Measurements from ENCODE around the gene CCL18.
"Not testable (repeated sequence)": the region's sequence is repeated elsewhere in the genome, so short reads cannot be mapped to it uniquely, and the experiment has no call there.

The CCL18 gene

DNA sequence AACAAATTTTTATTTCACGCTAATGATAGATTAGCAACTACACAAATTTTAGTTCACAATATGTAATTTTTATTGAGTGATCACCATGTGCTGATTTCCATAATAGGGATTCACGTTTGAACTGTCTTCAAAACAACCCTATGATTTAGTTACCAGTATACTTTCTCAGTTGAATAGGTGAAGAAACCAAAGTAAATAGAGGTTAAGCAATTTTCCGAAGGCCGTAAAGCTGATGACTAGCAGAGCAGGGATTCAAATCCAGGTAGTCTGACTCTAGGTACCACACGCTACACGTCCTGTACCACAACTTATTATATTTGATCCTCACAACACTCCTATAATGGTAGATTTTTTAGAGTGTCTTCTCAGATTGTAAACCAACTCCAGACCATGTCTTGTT is 28.6 kb downstream of the CCL18 start:
- not testable (repeated sequence) for H3K9me3 ChIP-seq (ENCODE audit: control insufficient read depth, low read length); H3K4me3 ChIP-seq (ENCODE audit: insufficient read depth in 1 of 2, low read depth in 1 of 2, low read length in 2 of 2); H3K27ac ChIP-seq (ENCODE audit: low read length, poor library complexity, severe bottlenecking); H3K4me2 ChIP-seq (ENCODE audit: low read length, poor library complexity, severe bottlenecking); H2BK15ac ChIP-seq (ENCODE audit: low read depth, poor library complexity, severe bottlenecking); H3K14ac ChIP-seq (ENCODE audit: low read length in 2 of 2); H3K18ac ChIP-seq (ENCODE audit: low read depth in 1 of 2, low read length in 2 of 2); H3K23ac ChIP-seq (ENCODE audit: low read length in 2 of 2); H3K36me3 ChIP-seq (ENCODE audit: control insufficient read depth in 1 of 2, insufficient read depth in 2 of 2, low read depth in 1 of 2, low read length in 2 of 2); H4K8ac ChIP-seq (ENCODE audit: low read length); H2BK120ac ChIP-seq (ENCODE audit: low read depth, low read length); H3K27me3 ChIP-seq (ENCODE audit: control insufficient read depth in 1 of 2, insufficient read depth in 1 of 2, low read length in 2 of 2); H2AK5ac ChIP-seq (ENCODE audit: low read length, severe bottlenecking); DNase-seq; H2BK12ac ChIP-seq (ENCODE audit: low read length in 2 of 2); H4K91ac ChIP-seq (ENCODE audit: low read length); H2BK5ac ChIP-seq (ENCODE audit: low read depth, low read length, poor library complexity, severe bottlenecking); H3K79me1 ChIP-seq (replicated peaks; ENCODE audit: low read length, poor library complexity, severe bottlenecking); H2AFZ ChIP-seq (ENCODE audit: low read depth, low read length); H3K4ac ChIP-seq (ENCODE audit: low read depth in 1 of 2, low read length in 2 of 2); H3K9ac ChIP-seq (ENCODE audit: low read length); H3K4me1 ChIP-seq (ENCODE audit: control insufficient read depth, insufficient read depth, low read depth, low read length)
- WGBS = no CpG with 5 or more reads among the region's 6 CpGs

- H3K36me3 ChIP-seq (ENCODE audit: control insufficient read depth in 1 of 2, insufficient read depth in 2 of 2, low read depth in 1 of 2, low read length in 2 of 2) = no peaks in the 10 kb centered on the region
- no peak overlapping the region for H3K9ac ChIP-seq (ENCODE audit: low read length)
- no peak overlapping the region for H4K91ac ChIP-seq (ENCODE audit: low read length)
- H3K9me3 ChIP-seq (ENCODE audit: control insufficient read depth, low read length) = no peaks in the 10 kb centered on the region
- no peak overlapping the region for H3K18ac ChIP-seq (ENCODE audit: low read depth in 1 of 2, low read length in 2 of 2)
- H3K27me3 ChIP-seq (ENCODE audit: control insufficient read depth in 1 of 2, insufficient read depth in 1 of 2, low read length in 2 of 2) = peaks cover 0 to 4% of the 10 kb centered on the region in 2 experiments
- H3K27ac ChIP-seq (ENCODE audit: low read length, poor library complexity, severe bottlenecking) = no peak overlapping the region
- H3K4me1 ChIP-seq (ENCODE audit: control insufficient read depth, insufficient read depth, low read depth, low read length) = no peaks in the 10 kb centered on the region
- H2AK5ac ChIP-seq (ENCODE audit: low read length, severe bottlenecking) = no peak overlapping the region
- DNase-seq = no peak
- H3K23ac ChIP-seq (ENCODE audit: low read length in 2 of 2) = no peak overlapping the region
- H4K8ac ChIP-seq (ENCODE audit: low read length) = no peak overlapping the region
- no peak overlapping the region for H3K4ac ChIP-seq (ENCODE audit: low read depth in 1 of 2, low read length in 2 of 2)
- H2AFZ ChIP-seq (ENCODE audit: low read depth, low read length) = no peak overlapping the region
- H3K4me3 ChIP-seq (ENCODE audit: insufficient read depth in 1 of 2, low read depth in 1 of 2, low read length in 2 of 2) = no peak overlapping the region
- WGBS = 74% methylated on average over 1 of the region's 1 CpG
- no peak overlapping the region for H3K4me2 ChIP-seq (ENCODE audit: low read length, poor library complexity, severe bottlenecking)
- H2BK120ac ChIP-seq (ENCODE audit: low read depth, low read length) = no peak overlapping the region
- no peak overlapping the region for H2BK5ac ChIP-seq (ENCODE audit: low read depth, low read length, poor library complexity, severe bottlenecking)
- H2BK15ac ChIP-seq (ENCODE audit: low read depth, poor library complexity, severe bottlenecking) = no peak overlapping the region
- no peaks in the 10 kb centered on the region for H3K79me1 ChIP-seq (replicated peaks; ENCODE audit: low read length, poor library complexity, severe bottlenecking)
- no peak overlapping the region for H2BK12ac ChIP-seq (ENCODE audit: low read length in 2 of 2)
- no peak overlapping the region for H3K14ac ChIP-seq (ENCODE audit: low read length in 2 of 2)
Observed at GRCh38 chr17:36094232-36094631, 30.2 kb downstream of the CCL18 start.

GRCh38 chr17:36094746-36095145 is 30.7 kb downstream of the CCL18 start:
- no peak overlapping the region for H4K8ac ChIP-seq (ENCODE audit: low read length)
- H2BK5ac ChIP-seq (ENCODE audit: low read depth, low read length, poor library complexity, severe bottlenecking) = no peak overlapping the region
- no peaks in the 10 kb centered on the region for H3K79me1 ChIP-seq (replicated peaks; ENCODE audit: low read length, poor library complexity, severe bottlenecking)
- no peak overlapping the region for H2AFZ ChIP-seq (ENCODE audit: low read depth, low read length)
- no peak for DNase-seq
- H3K4me3 ChIP-seq (ENCODE audit: insufficient read depth in 1 of 2, low read depth in 1 of 2, low read length in 2 of 2) = no peak overlapping the region
- H3K9ac ChIP-seq (ENCODE audit: low read length) = no peak overlapping the region
- H2BK12ac ChIP-seq (ENCODE audit: low read length in 2 of 2) = no peak overlapping the region
- no peaks in the 10 kb centered on the region for H3K4me1 ChIP-seq (ENCODE audit: control insufficient read depth, insufficient read depth, low read depth, low read length)
- no peak overlapping the region for H2AK5ac ChIP-seq (ENCODE audit: low read length, severe bottlenecking)
- no peak overlapping the region for H3K14ac ChIP-seq (ENCODE audit: low read length in 2 of 2)
- no peak overlapping the region for H3K4me2 ChIP-seq (ENCODE audit: low read length, poor library complexity, severe bottlenecking)
- H3K27me3 ChIP-seq (ENCODE audit: control insufficient read depth in 1 of 2, insufficient read depth in 1 of 2, low read length in 2 of 2) = peaks cover 0 to 4% of the 10 kb centered on the region in 2 experiments
- WGBS = 87% methylated on average over 7 of the region's 7 CpGs
- no peak overlapping the region for H4K91ac ChIP-seq (ENCODE audit: low read length)
- H3K36me3 ChIP-seq (ENCODE audit: control insufficient read depth in 1 of 2, insufficient read depth in 2 of 2, low read depth in 1 of 2, low read length in 2 of 2) = no peaks in the 10 kb centered on the region
- H2BK15ac ChIP-seq (ENCODE audit: low read depth, poor library complexity, severe bottlenecking) = no peak overlapping the region
- H3K4ac ChIP-seq (ENCODE audit: low read depth in 1 of 2, low read length in 2 of 2) = no peak overlapping the region
- no peak overlapping the region for H3K18ac ChIP-seq (ENCODE audit: low read depth in 1 of 2, low read length in 2 of 2)
- H2BK120ac ChIP-seq (ENCODE audit: low read depth, low read length) = no peak overlapping the region
- H3K23ac ChIP-seq (ENCODE audit: low read length in 2 of 2) = no peak overlapping the region
- H3K9me3 ChIP-seq (ENCODE audit: control insufficient read depth, low read length) = no peaks in the 10 kb centered on the region
- H3K27ac ChIP-seq (ENCODE audit: low read length, poor library complexity, severe bottlenecking) = no peak overlapping the region

GRCh38 chr17:36095992-36096391 is 31.9 kb downstream of the CCL18 start:
- Histone ChIP-seq H3K27ac (ENCODE audit: low read length, poor library complexity, severe bottlenecking) (no peak overlapping the region), H3K79me1 (replicated peaks; ENCODE audit: low read length, poor library complexity, severe bottlenecking) (no peaks in the 10 kb centered on the region), H3K9me3 (ENCODE audit: control insufficient read depth, low read length) (no peaks in the 10 kb centered on the region), H2AFZ (ENCODE audit: low read depth, low read length) (no peak overlapping the region), H3K4ac (ENCODE audit: low read depth in 1 of 2, low read length in 2 of 2) (no peak overlapping the region), H2BK15ac (ENCODE audit: low read depth, poor library complexity, severe bottlenecking) (no peak overlapping the region), H3K14ac (ENCODE audit: low read length in 2 of 2) (no peak overlapping the region), H3K36me3 (ENCODE audit: control insufficient read depth in 1 of 2, insufficient read depth in 2 of 2, low read depth in 1 of 2, low read length in 2 of 2) (no peaks in the 10 kb centered on the region), H3K4me3 (ENCODE audit: insufficient read depth in 1 of 2, low read depth in 1 of 2, low read length in 2 of 2) (no peak overlapping the region), H3K9ac (ENCODE audit: low read length) (no peak overlapping the region), H3K4me1 (ENCODE audit: control insufficient read depth, insufficient read depth, low read depth, low read length) (no peaks in the 10 kb centered on the region), H4K91ac (ENCODE audit: low read length) (no peak overlapping the region), H4K8ac (ENCODE audit: low read length) (no peak overlapping the region), H3K27me3 (ENCODE audit: control insufficient read depth in 1 of 2, insufficient read depth in 1 of 2, low read length in 2 of 2) (peaks cover 0 to 4% of the 10 kb centered on the region in 2 experiments), H2BK12ac (ENCODE audit: low read length in 2 of 2) (no peak overlapping the region), H3K18ac (ENCODE audit: low read depth in 1 of 2, low read length in 2 of 2) (no peak overlapping the region), H2BK5ac (ENCODE audit: low read depth, low read length, poor library complexity, severe bottlenecking) (no peak overlapping the region), H3K4me2 (ENCODE audit: low read length, poor library complexity, severe bottlenecking) (no peak overlapping the region), H3K23ac (ENCODE audit: low read length in 2 of 2) (no peak overlapping the region), H2AK5ac (ENCODE audit: low read length, severe bottlenecking) (no peak overlapping the region), H2BK120ac (ENCODE audit: low read depth, low read length) (no peak overlapping the region)
- no peak for DNase-seq
- WGBS = 68% methylated on average over 1 of the region's 1 CpG

Measured in mesenchymal stem cell (in vitro differentiated cells and primary cell).